SW 1271 (cell line): ENCODE data around the gene ZDHHC21.

Experiments used
- DNase-seq, 2 experiments: peaks; one replicate each; lab custom pipeline; 2025; lab: John Stamatoyannopoulos, UW

Gene ZDHHC21

GRCh38 chr9:14616188-14616982, 76.8 kb downstream of the ZDHHC21 start:
- peak in 1 of 2 experiments; percentile 7 for DNase-seq

DNA sequence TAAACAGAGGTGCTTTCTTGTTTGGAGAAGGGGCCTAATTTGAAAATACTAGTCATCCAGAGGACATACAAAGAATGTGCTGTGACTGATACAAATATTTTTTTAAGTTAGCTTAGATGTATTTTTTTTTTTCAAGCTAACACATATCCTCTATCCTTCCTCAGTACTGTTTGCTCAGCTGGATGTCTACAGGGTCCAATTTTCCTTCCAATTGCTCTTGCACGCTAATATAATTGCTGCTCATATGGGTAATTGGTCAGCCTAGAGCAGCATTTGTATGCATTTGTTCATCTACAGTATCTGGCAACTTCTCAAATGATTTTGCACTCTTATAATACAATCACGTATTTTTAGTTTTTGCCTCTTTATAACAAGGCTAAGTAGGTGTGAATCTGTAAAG, 84.7 kb downstream of the ZDHHC21 start:
- DNase-seq, result no peak

DNA sequence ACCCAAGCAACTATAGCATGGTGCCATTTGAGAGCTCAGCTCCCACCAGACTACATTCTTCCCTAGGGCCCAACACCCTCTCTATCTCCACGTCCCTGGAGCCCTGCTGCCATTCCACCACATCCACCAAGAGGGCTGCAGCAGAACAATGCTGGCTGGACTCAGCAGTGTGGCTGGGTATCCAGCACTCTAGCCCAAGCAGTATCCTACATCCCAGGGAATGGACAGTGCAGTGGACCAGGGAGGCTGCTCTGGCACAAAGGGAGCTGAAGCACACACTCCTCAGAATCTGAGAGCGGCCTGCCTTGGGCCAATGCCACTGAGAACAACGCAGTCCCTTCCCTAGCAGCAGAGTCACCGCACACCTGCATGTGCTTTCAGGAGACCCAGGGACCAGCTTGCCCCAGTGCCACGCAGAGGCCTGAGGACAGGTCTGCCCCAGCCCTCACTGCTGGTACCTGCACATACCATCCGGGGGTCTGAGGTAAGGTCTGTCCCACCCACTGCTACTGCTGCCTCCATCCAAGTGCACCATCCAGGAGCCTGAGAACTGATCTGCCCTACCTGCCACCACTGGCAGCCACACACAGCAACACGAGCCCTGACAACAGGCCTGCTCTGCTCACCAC, 95.9 kb downstream of the ZDHHC21 start:
- DNase-seq, result no peak

GRCh38 chr9:14593406-14593805, 99.8 kb downstream of the ZDHHC21 start:
- no peak for DNase-seq

DNA sequence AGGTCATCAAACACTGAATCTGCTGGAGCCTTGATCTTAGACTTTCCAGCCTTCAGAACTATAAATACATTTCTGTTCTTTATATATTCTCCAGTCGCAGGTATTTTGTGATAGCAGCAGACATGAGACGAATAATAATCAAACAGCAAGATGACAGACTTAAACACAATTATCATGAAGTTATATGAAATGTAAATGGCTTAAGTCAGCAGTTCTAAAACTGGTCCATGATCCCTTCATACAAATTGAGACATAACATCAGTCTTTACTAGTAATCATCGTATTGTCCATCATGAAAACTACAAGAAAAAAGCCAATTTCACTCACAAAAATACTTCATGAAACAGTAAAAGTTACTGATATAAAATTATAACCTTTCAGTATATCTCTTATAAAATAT, 101.8 kb downstream of the ZDHHC21 start:
- DNase-seq, result no peak

- DNase-seq, result no peak
These were observed 107.3 kb downstream of the ZDHHC21 start for GRCh38 chr9:14585730-14586473.

DNA sequence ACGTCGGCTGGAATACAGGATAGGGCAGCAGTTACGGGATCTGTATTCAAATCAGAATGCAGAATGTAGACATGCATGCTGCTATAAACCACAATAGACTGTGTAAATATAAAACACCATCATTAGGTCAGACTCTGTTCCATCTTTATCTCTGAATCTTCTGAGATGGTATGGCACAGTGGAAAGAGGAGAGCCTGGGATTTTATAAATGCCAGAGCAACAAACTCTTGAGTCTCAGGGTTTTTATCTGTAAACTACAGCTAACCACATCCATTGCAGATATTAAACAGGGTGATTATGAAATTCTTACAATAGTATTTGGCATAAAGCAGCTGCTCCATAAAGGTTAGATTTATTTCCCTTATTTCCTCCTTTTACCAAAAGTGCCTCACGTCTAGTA, 108.7 kb downstream of the ZDHHC21 start:
- DNase-seq, result no peak

DNA sequence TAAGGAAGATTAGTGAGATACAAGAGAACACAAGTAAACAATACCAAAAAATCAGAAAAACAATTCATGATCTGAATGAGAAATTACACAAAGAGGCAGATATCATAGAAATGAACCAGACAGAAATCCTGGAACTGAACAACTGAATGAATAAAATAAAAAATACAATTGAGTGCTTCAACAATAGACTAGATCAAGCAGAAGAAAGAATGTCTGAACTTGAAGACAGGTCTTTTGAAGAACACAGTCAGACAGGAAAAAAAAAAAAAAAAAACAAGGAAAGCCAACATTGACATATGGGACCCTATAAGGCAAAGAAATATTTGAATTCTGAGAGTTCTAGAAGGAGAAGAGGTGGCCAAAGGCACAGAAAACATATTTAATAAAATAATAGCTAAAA, 115.2 kb downstream of the ZDHHC21 start:
- DNase-seq, result no peak

DNA sequence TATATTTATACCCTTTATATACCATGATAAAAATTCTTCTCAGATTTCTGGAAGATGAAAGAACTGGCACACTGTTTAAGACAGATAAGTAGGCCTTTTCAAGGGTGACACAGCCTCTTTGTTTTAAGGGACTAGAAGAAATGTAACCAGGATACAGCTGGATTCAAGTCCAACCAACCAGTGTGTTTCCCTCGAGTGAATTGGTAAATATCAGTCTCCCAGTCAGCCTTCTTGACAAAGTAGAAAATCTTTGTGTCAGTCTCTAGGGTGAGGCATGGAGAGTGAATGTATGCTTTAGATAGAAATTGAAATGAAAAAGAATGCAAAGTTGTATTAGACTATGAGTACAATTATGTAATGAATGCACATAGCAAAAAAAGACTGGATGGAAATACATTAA, 119.1 kb downstream of the ZDHHC21 start:
- DNase-seq, result no peak

DNA sequence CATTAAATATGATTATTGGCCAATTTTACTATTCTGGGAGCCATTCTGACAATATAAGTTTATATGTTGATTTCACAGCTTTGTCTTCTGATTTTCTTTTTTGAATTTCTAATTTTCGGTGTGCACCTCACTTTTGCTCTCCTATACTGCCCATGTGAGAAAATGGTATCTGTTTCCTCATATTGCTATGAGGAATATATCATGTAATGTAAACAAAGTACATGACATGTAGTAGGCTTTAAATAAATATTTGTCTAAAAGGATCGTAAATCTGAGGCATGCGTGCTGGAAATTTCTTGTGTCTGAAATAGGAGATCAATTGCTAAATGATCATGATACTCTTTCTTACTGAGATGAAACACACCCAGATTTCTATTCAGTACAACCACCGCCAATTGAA, 119.9 kb downstream of the ZDHHC21 start:
- DNase-seq, result no peak

- no peak for DNase-seq
These were observed 127.7 kb downstream of the ZDHHC21 start for GRCh38 chr9:14565352-14566016.

DNA sequence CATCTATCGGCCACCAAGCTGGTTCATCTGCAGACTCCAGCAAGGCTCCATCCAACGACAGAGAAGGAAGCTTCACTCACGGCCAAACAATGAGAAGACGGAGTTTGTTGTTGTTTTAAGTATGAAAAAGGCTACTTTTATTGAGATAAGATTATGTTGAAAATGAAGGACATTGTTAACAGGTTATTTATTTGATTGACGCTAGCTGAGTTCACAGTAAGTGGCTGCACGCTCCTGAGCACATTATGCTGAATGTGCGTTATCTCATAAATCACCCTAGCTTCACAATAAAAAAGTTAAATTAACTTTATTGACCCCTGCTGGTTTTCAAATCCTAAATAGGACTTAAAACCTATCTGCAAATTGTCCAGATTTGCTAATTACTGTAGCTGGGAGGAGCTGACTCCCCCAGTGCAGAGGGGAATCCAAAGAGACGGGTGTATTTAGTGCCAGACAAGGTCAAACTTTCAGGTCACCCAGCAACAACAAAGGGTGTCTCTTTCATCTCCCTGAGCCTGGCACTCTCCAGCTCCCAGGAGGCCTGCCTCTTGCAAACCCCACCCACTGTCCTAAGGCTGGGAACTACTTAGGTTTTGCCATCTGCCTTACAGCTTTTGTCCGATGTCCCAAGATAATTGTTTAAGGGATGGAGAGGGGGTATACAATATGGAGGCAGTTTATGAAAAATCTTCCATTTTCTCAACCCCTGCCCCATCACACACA, 129.2 kb downstream of the ZDHHC21 start:
- no peak for DNase-seq

DNA sequence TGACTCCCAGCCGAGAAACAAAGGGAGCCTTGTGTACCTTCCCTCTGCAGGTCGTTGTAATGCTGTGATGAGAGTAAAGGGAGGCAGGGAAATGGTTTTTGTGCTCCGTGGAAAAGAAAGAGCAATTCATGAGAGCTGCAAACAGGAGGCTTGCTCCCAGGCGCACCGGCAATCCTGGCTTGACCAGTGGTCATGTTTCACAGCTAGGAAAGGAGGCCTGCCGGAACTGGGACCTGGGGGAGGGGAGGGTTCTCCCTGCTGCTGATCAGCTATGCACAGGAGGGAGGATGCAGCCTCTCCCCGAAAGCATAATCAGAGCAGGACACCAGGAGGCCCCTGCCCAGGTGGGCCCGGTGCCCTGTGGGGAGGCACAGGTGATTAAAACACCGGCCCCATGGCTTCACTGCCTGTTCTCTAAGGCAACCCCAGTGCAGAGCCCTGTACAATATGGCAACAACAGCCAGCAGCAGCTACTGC, 131.3 kb downstream of the ZDHHC21 start:
- DNase-seq, result no peak
